COR-L47 (cell line): ENCODE data around the gene SOX21.
"Not testable (repeated sequence)": the region's sequence is repeated elsewhere in the genome, so short reads cannot be mapped to it uniquely, and the experiment has no call there.

ENCODE experiments used
- DNase-seq: peaks from one replicate; lab custom pipeline; 2025; lab: John Stamatoyannopoulos, UW

SOX21 gene

DNA sequence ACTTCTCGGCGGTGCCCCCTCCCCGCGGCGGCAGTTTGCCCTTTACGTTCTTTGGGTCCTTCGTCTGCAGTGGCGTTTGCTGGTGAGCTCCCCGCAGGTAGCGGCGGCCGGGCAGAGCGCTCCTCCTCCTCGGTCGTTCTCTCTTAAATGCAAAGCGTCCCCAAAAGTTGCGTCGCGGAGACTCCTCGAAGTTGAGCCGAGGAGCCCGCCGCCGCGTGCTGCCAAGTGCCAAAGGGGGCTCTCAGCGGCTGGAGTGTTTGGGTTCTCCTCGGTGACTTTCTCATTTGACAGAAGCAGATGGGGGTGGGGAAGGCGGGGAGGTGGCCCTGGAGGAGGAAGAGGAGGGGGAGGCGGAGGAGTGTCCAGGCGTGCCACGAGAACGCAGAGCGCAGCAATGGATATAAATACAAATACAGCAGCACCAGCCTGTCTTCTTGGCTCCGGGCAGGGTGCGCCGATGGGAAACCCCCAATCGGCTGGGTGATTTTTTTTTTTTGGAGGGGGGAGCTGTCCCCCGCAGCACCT, at the start of gene SOX21:
Gene SOX21 (minus strand): TSS at position 259 of the 525 bp plus-strand sequence. CDS start 496 bp downstream, outside the sequence.
- DNase-seq, result no peak

DNA sequence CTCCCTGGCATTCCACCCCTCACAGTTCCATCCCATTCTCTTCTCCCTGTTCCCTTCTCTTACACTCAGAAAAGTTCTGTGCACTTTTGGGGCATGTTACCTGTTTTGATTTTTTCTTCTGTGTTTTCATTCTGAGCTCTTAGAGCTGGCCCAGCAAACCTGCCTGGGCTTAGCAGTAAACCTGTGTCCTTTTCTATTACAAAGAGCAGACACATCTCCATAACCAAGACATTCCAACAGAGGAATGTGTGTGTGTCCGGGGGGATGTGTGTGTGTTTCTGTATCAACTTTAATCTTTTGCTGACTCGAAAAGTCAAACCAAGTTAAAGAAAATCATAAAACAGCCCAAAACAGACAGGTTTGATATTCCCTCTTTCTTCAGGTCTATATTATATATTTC, 49.1 kb upstream of the SOX21 start:
- DNase-seq, result no peak

DNA sequence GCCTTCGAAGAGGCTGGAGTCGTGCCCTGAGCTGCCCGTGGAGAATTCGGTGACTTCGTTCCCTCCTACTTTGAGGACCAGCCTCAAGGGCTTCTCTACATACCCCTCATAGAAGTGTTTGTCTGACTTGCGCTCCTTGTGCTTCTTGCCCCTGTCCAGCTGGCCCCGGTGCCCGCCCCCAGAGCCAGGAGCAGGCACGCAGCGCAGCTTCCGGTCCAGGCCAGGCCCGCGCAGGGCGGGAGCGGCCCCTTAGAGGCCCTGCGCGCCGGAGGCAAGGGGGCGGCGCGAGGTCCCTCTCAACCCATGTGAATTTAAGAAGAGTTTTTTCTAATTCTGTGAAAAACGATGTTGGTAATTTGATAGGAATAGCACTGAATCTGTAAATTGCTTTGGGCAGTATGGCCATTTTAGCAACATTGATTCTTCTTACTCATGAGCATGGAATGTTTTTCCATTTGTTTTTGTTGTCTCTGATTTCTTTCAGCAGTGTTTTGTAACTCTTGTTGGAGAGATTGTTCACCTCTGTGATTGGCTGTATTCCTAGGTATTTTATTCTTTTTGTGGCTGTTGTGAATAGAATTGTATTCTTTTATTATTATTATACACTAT, 46.9 kb upstream of the SOX21 start:
- no peak for DNase-seq

DNA sequence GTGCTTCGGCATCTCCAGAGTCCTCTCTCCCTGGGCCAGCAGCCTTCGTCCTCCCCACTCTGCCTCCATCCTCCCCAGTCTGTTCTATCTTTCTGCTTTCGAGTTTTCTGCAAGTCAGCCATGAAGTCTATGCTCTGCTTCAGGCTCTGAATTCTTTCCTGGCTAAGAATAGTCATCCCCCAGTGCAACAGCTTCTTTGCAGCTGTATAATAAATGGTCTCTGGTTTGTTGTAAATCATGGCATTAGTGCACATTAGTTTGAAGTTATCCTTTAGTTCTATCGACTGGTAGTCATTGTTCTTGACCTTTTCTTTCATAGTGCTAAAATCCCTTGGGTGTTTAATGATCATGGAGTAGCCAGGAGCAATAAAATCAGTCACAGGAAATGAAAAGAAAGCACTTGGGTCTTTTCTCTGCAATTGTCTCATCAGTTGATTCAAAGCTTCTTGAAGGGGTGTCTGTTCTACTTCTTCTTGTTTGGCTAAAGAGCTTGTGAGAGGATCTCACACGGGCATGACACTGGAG, 46.2 kb upstream of the SOX21 start:
- no peak for DNase-seq

DNA sequence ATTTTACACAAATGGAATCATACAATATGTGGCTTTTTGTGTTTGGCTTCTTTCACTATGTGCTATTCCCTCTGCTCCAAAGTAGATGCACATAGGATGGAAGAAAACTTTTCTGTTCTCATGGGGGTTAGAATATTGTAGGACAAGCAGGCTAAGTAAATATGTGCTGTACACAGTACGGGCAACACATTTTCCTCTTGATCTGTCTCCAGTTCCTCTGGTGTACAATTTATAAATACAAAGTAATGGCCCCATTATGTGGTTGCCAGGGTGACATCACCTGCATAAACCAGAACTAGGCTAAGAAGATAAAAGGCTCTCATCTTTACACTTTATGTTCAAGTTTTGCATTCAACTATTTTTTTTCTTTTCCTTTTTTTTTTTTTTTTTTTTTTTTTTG, 41.0 kb upstream of the SOX21 start:
- peak; percentile 43 for DNase-seq

DNA sequence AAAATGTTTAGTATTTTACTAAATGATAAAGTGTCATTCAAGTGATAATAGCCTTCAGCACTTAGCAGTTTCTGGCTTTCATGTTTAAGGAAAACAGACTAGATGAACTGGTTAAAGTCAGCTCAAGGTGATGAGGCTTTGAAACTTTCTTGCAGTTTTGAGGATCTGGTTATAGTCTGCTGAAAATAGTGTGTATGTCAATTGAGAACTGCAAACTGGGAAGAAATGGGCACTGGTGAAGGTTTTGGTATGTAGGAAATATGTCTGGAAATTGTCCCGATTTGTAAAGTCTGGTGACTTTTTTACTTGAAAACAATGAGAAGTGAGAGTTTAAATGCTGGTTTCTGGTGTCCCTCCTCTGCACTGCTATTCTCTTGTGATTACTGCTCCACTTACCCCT, 36.8 kb upstream of the SOX21 start:
- no peak for DNase-seq

DNA sequence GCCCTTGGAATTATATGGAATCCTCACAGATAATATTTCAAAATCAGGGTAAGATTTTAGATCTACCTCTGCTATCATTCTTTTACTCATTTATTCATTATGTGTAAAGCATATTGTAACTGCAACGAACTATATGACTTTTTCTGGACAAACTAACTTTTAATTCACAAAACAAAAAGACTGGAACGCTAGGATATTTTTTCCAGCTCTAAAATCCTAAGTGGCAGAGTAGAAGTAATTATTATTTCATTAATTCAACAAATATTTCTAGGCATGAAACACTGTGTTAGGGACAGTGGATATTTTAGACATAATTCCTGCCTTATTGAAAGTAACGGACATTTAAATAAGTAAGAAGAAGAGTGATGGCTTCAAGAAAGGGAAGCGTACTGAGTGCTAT, 26.9 kb upstream of the SOX21 start:
- no peak for DNase-seq

DNA sequence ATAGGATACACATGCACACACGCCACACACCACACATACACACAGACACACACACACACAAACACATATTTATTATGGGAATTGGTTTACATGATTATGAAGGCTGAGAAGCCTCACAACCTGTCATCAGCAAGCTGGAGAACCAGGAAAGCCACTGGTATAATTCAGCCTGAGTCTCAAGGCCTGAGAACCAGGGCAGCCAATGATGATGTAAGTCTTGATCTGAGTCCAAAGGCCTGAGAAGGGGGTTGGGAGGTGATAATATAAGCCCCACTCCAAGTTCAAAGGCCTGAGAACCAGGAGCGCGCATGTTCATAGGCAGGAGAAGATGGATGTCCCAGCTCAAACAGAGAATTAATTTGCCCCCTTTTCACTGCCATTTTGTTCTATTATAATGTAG, 18.7 kb upstream of the SOX21 start:
- DNase-seq, result no peak

DNA sequence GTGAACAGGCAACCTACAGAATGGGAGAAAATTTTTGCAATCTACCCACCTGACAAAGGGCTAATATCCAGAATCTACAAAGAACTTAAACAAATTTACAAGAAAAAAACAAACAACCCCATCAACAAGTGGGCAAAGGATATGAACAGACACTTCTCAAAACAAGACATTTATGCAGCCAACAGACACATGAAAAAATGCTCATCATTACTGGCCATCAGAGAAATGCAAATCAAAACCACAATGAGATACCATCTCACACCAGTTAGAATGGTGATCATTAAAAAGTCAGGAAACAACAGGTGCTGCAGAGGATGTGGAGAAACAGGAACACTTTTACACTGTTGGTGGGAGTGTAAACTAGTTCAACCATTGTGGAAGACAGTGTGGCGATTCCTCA, 17.6 kb upstream of the SOX21 start:
- not testable (repeated sequence) for DNase-seq

DNA sequence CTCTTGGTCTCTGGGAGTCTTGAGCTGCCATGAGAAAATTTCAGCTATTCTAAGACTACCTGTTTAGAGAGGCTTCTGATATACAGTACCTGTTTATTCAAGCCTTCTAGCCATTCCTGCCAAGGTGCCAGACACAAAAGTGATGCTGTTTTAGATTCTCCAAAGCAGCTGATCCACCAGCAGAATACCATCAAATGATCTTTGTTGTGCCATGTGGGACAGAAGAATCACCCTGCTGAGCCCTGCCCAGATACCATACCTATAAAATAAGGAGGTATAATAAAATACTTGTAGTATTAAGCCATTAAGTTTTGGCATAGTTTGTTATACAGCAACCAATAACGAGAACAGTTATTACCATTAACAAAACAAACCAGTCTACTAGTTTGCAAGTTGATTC, 14.1 kb upstream of the SOX21 start:
- DNase-seq, result no peak

DNA sequence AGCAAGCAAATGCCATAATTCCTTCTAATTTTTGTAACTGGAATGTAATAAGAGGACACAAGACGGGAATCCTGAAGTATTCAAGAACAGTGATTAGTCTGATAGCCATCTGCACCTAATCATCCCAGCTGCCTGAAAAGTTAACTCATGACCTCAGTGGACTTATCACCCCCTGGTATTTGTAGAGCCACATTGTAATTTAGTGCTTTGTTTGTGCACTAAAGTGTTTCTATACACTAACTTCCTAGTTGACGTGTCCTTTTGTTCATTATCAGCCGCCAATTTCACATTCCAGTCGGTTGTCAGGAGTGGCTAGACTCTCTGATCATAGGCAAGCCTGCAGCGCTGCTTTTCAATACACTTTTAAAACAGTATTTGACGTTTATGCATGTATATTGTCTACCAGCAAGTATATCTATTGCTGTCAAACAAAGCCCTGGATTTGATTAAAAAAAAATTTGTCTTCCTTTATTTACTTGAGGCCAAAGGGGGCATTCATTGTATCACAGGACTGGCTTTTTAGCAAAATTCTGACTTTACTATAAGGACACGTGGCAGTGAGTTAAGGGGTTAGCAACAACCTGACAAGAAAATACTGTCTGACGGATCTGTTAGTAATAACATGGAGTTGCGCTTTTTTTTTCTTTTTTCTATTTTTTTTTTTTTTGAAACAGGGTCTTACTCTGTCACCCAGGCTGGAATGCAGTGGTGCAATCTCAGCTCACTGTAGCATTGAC, 10.4 kb upstream of the SOX21 start:
- DNase-seq, result no peak

DNA sequence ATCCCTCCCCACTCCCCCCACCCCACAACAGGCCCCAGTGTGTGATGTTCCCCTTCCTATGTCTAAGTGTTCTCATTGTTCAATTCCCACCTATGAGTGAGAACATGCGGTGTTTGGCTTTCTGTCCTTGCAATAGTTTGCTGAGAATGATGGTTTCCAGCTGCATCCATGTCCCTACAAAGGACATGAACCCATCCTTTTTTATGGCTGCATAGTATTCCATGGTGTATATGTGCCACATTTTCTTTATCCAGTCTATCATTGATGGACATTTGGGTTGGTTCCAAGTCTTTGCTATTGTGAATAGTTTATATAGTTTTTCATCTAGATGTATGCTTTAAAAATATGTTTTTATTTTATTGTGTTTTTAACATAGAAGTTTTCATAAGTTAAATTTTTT, 6.4 kb upstream of the SOX21 start:
- DNase-seq, result not testable (repeated sequence)

DNA sequence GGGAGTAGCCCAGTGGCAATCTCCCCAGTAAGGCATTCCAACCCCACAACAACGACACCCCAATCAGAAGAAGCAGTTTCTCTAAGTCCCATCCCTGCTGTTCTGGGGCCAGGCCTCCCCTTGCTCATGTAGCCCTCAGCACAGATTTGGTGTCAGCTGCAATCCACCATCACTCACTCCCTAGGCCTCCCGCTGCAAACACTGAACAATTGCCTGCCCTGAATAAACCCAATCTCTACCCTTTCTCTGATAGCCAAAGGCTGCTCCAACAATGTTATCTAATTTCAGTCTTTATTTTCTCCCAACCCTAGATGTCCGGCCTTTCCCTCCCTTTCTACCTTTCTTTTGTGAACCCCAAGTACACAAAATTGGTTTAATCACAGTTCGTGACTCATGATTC, 5.6 kb upstream of the SOX21 start:
- no peak for DNase-seq

DNA sequence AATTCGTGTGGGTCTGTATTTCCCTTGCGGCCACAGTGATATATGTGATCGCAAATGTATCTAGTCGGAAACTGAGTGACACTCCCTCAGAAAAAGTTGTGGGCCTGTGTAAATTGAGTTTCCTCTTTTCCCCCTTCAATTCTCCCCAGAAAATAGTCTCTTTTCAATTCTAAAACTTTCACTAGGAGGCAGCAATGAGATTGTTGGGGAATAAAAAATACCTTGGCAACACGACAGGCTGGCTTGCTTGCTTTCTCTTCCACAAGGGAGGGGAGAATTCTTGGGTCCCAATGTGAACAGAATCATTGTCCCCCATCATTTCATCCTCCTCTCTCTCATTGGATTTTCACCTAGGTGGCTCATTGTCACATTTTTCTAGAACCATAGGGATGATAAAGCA, 3.7 kb upstream of the SOX21 start:
- DNase-seq, result peak; percentile 27

DNA sequence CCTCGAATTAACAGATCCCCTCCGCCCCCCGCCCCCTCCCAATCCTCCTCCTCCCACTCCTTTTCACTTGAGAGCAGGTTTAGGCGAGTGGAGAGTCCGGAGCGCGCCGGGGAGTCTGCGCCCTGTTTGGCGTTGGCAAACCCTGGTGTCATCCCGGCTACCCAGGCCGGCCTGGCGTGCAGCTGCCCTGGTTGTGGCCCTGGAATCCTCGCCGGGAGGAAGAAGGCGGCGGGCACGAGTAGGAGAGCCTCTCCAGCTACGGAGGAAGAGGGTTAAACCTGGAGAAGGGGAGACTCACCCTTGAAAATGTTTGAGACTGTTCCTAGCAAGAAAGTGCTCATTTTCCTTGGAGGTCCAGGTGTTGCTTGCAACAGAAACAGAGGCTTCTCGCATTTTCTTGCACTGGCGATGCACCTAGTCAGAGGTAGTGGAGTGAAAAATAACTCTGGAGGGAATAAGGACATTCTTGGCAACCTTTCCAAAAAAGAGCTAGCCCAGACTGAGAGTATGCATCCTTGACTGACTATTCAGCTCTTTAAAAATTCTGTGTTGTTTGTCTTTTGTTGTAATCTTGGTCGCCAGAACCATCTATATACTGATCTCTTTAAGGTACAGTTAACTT, 1.3 kb upstream of the SOX21 start:
- DNase-seq, result no peak

DNA sequence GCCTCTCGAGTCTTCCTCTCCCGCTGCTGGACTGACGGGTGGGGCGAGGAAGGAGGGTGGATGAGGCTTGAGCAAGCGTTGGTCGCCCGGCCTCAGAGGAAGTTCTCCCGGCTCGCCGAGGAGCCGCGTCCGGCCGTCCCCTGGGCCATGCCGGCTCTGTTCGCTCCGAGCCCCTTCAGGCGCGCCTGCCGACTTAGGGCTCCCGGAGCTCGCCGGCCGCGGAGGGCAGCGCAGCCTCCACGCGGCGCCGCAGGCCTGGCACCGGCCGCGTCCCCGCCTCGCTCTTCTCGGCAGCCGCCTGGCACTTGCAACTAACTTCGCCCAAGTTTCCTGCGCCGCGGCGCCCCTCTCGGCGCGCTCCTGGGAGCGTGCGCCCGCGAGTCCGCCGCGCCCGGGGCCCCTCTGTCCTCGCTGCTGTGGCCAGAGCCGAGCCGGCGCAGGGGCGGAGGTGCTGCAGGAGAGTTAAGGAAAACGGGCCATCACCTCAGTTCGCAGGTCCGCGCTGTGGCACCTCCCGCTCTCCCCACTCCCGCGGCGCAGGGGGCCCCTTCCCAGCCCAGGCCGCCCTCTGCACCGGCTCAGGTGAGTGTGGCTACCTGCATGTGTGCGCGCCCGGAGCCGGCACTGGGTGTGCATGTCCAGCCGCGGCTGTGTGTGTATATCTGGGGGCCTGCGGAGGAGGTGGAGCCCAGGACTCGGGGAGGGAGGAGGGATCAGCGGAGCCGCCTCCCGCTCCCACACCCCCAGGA, 641 bp upstream of the SOX21 start:
- peak; percentile 39 for DNase-seq

DNA sequence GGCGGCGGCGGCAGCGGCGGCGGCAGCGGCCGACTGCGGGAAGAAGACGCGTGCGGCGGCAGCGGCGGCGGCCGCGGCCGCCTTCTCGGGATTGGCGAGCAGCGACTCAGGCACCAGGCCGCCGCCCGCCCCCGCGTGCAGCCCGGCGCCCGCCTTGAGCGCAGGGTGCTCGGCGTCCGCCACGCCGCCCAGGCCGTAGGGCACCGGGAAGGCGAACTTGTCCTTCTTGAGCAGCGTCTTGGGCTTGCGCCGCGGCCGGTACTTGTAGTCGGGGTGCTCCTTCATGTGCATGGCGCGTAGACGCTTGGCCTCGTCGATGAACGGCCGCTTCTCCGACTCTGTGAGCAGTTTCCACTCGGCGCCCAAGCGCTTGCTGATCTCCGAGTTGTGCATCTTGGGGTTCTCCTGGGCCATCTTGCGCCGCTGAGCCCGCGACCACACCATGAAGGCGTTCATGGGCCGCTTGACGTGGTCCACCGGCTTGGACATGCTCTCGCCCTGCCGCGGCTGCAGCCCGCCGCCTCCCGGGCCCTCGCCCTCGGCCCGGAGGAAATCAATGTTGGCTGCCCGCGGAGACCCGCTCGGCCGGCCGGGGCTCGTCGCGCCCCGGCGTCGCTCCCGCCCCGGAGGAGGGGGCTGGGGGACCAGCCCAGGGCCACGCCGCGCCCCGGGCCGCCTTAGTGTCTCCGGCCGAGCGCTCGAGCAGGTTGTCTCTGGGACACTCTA, 621 bp downstream of the SOX21 start:
- DNase-seq, result peak; percentile 35

DNA sequence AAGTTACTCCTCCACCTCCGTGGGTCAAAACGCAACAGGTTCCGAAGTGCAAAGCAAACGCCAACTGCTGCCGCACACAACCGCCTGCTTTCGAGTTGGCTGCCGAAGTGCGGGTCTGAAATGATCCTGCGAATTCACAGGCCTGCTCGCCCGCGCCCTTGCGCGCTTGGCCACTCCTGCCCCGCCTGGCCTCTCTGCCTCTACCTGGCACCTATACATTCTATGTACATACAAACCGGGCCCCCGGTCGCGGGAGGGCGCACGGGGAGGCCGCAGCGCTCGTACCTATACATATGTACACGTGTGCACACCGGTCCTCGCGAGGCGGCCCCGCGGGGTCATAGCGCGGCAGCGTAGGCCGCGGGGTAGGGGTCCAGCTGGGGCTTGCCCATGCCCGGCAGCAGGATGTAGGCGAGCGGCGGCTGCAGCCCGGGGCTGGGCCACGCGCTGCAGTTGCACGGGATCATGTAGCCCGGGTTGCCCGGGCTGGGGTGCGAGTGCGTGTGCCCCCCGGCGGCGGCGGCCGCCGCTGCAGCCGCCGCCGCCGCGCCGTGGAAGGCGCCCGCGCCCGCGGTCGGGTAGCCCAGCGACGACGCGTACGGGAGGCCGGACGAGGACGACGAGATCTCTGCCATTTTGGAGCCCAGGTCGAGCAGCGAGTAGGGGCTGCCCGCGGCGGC, 1.3 kb downstream of the SOX21 start:
- peak; percentile 41 for DNase-seq

DNA sequence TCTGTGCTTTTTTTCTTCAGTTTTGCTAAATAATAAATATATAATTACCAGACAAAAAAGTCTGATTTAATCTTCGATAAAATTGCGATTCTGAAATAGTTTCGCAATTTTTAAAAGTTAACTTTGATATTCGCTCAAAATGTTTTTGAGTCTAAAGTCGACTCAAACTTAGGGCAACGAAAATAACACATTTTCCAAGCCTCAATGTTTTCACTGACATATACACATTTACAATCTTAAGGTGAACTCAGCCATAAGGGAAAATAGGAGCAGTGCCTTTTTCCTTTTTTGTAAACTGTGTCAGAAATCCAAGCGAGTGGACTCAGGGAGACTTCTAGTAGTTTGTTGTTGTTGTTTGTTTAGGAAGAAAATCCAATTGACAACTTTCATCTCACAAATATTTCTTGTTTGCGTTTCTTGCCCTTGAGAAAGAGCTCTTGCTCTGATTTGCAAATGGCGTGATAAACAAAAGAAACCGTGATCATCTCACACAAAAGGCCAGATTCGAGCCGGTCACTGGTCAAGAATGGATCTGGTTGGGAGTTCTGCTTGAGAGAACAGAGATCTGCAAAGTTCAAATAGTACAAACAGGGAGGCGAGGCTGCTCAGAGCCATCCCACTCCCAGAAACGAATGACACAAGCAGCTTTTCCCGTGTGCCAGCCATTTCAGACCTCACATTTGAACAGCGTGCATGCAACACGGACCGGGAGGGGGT, 2.1 kb downstream of the SOX21 start:
- no peak for DNase-seq
